GM18508 (cell line): Measurements from ENCODE around the gene ZSCAN22.

Experiments
- ATAC-seq: cut with Tn5 transposase; IDR thresholded peaks from one replicate; pipeline ENCODE4 v1.9.1; 2021; ENCODE audit warnings: moderate number of reproducible peaks; ENCODE audit not compliant: insufficient read depth, unreplicated experiment

ZSCAN22 gene

DNA sequence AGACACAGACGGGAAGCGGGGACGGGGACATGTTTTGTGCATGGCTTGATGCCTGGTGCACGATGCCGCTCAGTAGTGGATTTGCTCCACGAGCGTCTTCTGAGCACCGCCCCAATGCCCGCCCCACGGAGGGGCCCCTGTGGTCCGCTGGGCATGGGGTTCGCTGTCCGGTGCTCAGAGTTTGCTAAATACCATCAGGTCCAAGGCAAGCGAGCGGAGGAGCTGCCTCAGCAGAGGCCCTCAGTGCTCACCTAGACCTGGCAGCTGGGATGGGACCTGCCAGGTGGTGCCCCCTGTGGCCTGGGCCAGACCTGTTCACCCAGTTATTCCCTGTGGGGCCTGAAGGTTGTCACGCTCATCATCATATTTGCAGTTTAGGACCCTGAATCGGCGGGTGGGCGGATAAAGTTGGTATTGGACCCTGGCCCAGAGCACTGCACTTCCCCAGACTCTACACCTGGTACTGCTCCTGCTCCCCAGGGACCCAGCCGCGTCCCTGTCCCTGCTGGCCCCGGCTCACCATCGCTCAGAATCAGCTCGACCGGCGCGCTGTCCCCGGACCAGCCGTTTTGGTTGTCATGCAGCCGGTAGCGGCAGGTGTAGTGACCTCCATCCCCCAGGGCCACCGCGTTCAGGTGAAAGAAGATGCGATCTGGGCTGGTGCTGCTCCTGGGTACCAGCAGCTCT is 24.2 kb downstream of the ZSCAN22 start:
- ATAC-seq = no peak

DNA sequence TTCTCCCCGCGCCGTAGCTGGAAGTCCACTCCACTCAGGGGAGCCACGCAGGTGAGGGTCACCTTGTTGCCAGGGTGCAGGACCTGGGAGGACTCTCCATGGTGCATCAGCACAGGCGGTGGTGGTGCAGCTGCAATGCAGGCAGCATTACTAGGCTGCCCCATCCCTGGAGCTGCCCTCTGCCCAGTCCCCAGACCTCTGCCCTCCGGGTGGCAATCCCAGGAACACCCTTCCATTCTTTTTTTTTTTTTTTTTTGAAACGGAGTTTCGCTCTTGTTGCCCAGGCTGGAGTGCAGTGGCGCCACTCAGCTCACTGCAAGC is 24.7 kb downstream of the ZSCAN22 start:
- ATAC-seq = no peak

DNA sequence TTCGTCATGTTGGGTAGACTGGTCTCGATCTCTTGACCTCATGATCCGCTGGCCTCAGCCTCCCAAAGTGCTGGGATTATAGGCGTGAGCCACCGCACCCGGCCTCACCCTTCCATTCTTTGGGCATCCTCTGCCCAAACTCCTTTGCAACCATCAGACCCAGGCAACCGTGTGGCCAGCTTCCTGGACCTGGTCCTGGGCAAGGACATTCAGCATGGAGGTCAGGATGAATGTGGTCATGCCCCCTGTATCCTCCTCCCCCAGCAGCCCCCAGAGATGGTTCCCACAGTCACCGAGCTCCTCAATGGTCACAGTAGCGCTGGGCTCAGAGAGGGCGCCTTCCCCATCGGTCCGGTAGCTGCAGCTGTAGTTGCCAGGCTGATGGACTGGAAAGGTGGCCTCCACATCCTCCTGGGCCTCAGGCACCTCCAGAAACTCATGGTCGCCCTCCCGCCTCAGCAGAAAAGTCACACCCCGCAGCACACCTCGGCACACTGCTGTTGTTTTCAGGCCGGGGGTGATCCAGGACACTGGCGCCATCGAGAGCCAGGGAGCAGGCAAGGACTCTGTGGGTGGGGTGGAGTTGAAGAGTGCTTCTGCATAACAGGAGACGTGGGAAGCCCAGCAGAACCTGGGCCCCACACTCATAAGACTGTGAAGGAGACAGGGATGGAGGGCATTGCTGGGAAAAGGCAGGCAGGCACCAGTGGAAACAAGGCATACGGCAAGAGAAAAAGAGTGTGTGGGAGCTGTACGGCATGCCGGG is 25.4 kb downstream of the ZSCAN22 start:
- no peak for ATAC-seq

DNA sequence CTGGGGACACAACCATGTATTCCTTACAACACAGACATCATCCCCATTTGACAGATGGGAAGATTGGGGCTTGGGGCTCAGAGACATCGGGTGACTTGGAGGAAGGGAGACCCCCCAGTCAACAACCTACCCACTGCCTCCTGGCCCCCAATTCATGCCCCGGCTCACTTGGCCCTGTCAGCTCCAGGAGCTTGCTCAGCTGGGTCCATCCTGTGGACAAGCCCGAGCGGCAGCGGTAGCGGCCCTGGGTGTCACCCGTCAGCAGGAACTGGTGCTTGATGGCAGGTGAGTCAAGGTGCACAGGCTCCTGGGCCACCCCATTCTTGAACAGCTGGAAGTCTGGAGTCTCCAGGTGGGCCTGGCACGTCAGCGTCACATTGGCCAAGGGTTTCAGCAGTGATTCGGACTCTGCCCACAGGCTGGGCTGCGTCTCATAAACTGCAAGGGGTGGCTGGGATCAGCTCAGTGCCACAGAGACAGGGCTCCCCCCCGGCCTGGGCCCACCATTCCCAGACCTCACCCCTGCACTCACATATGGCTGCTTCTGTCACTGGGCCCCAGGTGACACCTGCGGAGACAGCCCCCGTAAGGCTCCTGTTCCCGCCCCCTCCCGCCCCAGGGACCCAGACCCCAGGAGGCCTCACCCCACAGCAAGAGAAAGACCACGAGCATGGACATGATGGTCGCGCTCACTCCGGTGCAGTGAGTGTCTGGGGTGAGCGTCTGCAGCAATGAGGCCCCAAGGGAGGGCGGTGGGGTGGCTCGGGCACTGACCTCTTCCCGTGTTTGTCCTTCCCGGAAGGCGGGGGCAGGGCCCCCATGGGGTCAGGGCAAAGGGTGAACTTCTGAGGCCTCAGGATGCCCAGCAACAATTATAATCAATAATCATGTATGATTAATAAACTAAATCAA is 26.2 kb downstream of the ZSCAN22 start, which contains the start of gene A1BG:
TSS of gene A1BG (minus strand) at position 733 of the 912 bp plus-strand sequence. CDS start at position 678, 55 bp downstream.
- no peak for ATAC-seq

DNA sequence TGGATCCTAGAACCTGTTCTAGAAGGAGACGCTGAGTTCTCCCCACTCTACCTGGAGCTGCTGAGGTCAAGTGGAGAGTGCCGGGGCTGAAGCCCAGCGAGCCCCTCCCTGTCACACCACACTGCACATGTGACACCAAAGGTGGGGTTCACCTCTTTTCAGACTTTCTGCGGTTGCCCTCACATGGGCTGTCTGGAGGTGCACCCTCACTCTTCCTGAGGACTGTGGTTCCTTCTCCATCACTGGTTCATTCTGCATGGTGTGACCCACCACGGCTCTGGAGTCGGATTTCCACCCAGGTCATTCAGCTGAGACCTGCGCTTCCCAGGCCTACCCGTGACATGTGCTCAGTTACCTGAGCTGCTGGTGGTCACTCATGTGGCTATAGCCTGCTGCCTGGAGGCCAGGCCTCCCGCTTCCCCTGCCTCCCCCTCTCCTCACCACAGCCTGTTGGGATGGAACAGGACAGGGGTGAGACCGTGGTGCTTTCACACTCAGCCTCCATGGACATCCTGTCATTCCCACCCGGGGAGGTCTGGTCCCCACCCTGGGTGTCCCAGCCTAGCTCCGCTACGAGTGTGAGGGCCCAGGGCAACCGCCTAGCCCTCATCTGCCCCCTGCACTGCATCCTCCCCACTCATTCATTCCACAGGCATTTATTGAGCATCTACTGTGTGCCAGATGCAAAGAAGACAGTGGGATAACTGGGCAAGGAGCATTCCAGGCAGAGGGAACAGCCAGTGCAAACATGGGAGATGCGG is 27.1 kb downstream of the ZSCAN22 start:
- no peak for ATAC-seq

DNA sequence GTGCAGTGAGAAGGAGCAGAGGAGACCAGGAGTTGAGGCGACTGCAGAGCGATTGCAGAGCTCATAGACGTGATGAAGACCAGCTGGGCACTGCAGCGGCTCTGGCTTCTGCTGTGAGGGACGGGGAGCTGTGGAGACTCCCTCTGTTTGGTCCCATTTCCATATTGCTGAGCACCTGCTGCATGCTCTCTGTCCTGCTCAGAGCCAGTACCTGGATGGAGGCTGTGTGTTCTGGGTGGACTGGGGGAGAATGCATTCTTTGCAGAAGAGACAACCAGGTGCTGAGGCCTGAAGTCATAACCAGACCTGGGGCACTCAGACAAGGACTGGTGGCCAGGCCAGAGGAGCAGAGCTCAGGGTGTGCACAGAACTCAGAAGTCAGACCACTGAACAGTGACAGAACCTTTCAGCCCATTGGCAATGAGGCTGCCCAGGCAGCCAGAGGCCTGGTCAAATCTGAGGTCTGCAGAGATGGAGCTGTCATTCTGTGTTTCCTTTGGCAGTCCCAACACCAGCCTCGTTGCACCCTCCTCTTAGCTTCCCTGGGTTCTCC is 27.8 kb downstream of the ZSCAN22 start:
- ATAC-seq = no peak

DNA sequence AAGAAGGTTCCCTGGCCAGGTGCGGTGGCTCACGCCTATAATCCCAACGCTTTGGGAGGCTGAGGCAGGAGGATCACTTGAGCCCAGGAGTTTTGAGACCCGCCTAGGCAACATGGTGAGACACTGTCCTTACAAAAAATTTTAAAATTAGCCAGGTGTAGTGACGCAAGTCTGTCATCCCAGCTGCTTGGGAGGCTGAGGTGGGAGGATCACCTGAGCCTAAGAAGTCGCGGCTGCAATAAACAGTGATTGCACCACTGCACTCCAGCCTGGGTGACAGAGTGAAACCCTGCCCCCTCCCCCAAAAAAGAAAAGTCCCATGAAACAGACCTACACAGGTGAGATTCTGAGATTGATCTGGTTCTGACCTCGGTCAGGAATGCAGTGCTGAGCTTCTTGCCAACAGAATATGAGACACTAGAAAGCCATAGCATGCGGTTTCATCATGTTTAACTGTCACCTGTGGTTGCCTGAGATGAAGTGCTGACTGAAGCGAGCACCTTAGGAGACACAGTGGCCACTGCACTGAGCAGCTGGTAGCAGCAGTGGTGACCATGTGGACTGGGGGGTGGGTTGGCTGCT is 28.5 kb downstream of the ZSCAN22 start:
- no peak for ATAC-seq

DNA sequence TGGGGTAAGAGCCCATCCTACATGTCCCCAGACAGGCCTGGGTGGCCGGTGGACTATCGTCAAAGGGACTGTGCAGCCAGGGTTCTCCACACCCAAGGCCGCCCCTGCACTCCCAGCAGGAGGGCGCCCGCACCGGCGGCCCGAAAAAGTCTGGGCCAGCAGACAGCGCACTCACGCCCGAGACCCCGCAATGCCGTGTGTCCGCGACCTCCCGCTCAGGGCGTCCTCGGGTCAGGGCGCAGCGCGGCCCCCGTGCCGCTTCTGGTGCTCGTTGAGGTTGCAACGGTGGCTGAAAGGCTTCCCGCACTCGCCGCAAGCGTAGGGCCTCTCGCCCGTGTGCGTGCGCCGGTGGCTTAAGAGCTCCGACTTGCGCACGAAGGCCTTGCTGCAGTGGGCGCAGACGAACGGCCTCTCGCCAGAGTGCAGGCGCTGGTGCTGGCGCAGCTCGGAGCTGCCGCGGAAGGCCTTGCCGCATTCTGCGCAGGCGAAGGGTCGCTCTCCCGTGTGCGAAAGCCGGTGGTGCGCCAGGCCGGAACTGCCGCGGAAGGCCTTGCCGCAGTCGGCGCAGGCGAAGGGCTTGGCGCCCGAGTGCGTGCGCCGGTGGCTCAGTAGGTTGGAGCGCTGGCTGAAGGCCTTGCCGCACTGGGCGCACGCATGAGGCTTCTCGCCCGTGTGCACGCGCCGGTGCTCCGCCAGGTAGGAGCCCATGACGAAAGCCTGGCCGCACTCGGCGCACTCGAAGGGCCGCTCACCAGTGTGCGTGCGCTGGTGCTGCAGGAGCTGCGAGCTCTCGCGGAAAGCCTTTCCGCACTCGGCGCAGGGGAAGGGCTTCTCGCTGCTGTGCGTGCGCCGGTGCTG is 29.3 kb downstream of the ZSCAN22 start:
- ATAC-seq = no peak

DNA sequence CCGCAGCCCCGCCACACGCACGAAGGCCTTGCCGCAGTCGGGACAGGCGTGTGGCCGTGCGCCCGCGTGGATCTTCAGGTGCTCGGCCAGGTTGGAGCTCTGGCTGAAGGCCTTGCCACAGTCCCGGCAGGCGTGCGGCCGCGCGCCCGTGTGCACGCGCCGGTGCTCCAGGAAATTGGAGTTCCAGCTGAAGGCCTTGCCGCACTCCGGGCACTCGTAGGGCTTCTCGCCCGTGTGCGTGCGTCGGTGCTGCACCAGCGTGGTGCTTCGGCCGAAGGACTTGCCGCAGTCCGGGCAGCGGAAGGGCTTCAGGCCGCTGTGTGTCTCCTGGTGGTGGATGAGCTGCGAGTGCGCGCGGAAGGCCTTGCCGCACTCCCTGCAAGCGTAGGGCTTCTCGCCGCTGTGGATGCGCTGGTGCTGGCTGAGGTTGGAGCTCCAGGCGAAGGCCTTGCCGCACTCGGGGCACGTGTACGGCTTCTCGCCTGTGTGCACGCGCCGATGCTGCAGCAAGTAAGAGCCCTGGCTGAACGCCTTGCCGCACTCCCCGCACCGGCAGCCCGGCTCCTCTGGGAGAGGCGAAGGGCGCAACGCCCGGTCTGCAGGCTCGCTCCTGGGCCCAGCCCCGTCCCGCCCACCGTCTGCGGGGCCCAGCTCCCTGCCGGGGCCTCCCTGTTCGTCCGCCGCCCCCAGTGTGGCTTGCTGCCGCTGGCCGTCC is 30.1 kb downstream of the ZSCAN22 start:
- ATAC-seq = no peak

DNA sequence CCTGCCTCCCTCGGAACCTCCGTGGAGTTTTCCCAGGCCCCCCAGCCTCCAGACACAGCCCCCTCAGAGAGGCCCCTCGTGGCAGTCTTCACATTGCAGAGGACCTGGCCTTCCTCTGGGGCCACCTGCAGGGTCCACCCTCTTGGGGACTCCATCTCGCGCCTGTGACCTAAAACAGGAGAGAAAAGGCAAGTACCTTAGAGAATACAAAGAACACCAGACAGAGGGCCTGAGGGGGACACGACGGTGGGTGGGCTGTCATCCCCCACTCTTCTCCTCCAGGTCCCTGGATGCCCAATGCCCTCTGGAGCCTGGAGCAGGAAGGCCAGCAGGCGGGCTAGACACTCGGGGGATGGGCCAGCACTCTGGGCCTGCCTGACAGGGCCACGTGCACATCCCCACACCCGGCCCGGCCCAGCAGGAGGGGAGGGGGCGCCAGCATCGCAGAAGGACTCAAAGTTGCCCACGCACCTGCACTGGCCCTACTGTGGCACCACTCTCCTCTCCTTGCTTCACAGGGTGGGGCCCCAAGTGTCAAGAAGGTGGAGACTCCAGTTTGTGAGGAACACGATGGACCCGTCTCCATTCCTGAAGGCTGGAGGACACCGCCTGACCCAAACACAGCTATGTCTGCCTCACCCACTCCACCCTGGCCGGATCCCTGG is 30.8 kb downstream of the ZSCAN22 start:
- no peak for ATAC-seq

DNA sequence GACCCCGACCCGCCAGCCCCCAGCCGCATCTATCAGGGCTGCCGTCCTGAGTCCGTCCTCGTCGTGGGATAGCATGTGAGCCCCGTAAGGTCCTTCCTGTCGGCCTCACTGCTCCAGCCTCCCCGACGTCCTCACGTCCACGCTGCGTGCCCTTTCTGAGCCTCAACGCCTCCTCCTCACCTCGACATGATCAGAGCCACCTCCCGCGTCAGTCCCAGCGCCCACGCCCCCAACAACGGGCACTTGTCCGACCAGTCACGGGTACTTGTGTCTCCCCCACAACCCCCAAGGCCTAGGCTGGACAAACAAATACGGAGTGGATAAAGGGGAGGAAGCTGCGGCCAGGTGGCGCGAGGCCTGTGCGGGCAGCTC is 35.1 kb downstream of the ZSCAN22 start:
- peak; percentile 4 for ATAC-seq

DNA sequence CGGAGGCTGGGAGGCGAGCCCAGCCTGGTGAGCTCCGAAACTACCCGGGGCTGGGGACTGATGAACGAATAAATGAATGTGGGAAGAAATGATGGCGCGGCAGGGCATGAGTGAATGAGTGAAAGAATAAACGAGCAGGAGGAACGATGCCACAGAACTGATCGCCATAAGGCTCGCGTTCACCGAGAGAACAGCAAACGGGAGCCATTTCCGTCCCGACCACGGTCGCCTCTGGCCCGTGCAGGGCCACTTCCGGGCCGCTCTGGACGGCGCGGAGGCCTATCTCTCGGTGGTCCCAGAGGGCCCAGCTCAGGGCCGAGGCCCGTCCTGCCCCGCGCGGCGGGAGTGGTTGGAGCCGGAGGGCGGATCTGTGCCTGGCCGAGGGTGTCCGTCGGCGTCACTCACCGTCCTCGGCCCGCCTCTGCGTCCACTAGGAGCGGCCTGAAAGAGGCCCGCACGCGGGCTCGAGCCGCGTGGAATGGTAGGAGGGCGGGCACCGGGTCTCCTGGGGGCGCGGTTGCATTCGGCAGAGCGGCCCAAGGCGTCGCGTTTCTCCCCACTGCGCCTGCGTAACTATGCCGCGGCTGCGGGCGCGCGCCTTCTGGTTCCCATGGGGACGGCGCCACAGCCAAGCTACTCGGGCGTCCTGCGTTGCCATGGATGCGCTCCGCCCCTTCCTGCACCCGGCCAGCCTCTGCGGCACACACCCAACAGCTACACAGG is 35.6 kb downstream of the ZSCAN22 start, which contains the start of gene ZNF497:
TSS of gene ZNF497 (minus strand) at position 480 of the 723 bp plus-strand sequence. CDS start 5,116 bp downstream, outside the sequence.
- peak; percentile 61 for ATAC-seq

DNA sequence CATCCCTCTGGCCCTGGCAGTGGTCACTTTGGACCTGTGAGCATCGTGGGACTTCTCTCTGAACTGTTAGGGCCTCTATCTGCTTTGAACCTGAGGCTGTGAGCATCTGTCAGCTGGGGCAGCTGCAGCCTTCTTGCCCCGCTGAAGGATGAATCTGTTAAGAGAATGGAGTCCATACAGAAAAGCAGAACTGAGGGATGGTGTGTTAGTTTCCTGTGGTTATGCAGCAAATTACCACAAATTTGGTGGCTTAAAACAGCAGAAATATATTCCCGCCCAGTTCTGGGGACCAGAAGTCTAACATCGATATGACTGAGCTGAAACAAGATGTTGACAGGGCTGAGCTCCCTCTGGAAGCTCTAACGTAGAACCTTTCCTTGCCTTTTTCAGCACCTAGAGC is 37.4 kb downstream of the ZSCAN22 start:
- no peak for ATAC-seq

DNA sequence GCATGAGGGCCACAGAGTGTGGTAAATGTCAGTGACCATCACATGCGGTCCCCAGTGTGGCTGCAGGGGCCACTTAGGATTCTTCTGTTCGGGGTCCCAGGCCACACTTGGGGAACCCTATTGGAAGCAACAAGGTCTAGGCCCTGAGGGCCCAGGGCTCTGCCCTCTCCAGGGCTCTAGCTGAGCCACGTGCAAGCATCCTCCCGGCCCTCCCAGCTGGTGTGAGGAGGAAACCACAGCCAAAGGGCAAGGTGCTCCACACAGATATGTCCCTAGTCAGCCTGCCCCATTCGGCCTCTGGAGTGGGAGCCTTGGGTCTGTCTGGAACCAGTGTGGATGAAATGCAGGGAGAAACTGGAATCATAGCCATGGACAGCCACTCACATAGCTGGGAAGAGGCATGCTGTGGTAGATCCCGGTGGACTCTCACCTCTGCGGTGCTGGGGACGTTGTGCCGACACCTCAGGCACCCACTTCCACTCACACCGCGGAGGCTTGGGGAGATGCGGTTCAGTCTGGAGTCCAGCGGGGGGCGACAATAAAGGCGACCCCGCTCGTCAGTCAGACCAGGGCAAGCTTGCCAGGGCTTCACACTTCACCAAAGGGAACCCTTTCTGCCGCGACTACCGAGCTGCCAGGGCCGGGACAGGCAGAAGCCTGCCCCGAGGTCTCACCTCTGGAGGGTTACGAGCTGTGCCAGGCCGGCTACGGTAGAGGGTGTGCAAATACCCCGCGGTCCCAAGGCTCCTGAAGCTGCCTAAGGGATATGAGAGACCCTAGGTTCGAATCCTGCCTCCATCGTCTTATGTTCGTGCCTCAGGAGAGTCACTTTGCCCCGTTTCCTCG is 40.0 kb downstream of the ZSCAN22 start:
- ATAC-seq = no peak

DNA sequence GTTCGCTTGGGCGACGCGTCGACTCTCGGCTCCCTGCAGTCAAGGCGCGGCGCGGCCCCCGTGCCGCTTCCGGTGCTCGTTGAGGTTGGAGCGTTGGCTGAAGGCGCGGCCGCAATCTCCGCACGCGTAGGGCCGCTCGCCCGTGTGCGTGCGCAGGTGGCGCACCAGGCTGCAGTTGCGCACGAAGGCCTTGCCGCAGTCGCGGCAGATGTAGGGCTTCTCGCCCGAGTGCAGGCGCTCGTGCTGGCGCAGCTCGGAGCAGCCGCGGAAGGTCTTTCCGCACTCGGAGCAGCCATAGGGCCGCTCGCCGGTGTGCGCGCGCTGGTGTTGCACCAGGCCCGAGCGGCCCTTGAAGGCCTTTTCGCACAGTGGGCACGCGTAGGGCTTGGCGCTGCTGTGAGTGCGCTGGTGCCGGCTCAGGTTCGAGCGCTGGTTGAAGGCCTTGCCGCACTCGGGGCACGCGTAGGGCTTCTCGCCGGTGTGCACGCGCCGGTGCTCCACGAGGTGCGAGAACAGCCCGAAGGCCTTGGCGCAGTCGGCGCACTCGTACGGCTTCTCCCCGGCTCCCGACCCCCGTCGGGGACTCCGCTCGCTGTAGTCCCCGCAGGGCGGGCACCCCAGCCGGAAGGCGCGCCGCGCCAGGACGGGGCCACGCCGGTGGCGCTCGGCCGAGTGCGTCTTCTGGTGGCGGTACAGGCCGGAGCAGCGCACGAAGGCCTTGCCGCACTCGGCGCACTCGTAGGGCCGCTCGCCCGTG is 41.1 kb downstream of the ZSCAN22 start:
- ATAC-seq = no peak
